GM18907 (cell line): ENCODE data around the gene MAP10.
"Not testable (repeated sequence)": the region's sequence is repeated elsewhere in the genome, so short reads cannot be mapped to it uniquely, and the experiment has no call there.

Experiments
- ATAC-seq: cut with Tn5 transposase; IDR thresholded peaks from one replicate; pipeline ENCODE4 v1.9.1; 2021; ENCODE audit warnings: mild to moderate bottlenecking, moderate library complexity; ENCODE audit not compliant: unreplicated experiment

Gene MAP10, protein sequence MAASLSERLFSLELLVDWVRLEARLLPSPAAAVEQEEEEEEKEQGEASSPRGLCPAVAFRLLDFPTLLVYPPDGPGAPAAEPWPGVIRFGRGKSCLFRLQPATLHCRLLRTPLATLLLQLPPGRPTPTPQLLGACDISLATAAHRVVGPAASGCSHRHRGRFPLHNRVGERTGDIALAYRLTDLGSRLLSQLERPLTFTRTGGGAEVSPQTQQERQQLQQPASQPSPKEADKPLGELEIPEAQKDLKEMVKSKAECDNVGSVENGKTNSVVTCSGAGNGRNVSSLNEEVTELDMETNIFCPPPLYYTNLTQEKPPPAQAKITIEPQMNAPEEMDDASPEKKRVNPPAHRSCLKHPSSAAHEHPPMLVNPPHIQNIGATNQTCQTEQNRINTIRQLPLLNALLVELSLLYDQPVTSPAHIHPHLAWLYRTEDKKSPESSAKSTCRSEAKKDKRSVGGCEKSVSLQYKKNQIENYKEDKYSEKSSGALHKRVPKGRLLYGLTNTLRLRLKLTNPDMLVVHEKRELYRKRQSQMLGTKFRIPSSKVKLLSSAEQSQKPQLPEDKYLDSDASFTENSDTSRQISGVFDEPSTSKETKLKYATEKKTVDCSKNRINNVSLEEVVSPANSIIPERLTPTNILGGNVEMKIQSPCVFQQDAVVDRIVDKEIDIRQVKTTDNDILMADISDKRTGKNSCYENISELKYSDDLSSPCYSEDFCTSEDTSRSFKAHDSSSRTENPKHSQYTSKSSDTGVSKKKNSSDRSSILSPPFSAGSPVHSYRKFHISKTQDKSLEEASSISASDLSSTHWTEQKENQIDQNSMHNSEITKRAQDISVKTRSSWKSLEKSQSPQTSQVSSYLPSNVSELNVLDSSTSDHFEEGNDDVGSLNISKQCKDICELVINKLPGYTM

DNA sequence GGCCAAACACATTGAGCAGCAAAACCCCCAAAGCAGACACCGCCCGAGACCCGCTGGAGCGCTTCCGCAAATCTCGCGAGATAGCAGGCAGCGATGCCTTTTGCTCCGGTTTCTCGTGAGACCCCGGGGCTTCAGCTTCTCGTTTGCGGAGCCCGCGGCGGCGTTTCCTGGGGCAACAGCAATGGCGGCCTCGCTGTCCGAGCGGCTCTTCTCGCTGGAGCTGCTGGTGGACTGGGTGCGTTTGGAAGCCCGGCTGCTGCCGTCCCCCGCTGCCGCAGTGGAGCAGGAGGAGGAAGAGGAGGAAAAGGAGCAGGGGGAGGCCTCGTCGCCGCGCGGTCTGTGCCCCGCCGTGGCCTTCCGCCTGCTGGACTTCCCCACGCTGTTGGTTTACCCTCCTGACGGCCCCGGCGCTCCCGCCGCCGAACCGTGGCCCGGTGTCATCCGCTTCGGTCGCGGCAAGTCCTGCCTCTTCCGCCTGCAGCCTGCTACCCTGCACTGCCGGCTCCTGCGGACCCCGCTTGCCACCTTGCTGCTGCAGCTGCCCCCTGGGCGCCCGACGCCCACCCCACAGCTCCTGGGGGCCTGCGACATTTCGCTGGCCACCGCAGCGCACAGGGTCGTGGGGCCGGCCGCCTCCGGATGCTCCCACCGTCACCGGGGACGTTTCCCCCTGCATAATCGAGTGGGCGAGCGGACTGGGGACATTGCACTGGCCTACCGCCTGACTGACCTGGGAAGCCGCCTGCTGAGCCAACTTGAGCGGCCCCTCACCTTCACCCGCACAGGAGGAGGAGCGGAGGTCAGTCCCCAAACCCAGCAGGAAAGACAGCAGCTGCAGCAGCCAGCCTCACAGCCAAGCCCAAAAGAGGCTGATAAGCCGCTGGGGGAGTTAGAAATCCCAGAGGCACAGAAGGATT, at the start of gene MAP10:
MAP10 (plus strand) TSS at position 148 of the 917 bp plus-strand sequence; CDS start at position 182, 34 bp downstream.
- ATAC-seq = peak; percentile 94

DNA sequence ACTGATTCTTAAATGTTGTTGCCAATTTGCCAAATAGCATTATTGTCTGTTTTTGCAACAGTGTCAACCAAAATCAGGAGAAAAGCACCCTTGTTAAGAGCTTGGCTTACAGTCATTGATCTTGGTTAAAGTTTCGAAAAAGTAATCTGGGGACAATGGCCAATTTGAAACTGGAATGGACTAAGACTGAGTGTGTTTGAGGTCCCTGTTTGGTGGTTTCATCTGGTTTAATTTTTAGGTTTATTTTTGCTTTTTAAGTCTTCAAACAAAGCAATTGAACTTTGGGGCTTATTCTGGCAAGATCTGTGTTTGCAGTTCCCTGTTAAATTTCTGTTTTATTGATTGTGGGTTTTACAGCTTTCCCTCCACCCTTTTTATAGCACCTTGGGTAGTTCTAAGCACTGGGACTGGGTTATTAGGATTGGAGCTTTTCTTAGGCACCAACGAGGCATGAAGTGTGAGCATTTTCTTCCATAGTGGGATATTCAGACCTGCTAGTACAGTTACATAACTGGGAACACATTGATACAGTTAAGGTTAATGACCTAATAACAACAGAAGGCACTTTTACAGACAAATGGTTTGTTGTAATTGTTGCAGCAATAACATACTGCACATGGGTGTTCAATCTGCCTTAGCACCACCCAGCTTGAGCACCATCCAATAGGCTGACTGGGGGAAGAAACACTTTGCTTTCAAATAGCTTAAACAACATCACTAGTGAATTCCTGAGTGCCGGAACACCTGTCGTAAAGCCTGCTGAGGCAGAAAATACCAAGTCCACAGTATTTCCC, 40.6 kb upstream of the MAP10 start:
- ATAC-seq = no peak

DNA sequence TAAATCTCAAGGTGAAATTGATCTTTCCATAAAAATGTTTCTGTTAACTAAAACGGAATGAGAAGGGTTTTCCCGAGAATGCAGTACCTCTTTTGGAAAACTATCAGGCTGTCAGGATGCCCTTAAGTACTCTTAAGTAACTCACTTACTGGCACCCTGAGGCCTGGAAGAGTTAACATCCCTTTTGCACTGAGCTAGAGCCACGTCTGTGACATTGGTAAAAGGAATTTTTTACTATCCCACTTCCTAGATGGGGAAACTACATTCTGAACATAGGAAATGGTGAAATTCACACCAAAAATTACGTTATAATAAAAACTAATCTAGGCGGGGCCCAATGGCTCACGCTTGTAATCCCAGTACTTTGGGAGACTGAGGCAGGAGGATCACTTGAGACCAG, 39.7 kb upstream of the MAP10 start:
- no peak for ATAC-seq

DNA sequence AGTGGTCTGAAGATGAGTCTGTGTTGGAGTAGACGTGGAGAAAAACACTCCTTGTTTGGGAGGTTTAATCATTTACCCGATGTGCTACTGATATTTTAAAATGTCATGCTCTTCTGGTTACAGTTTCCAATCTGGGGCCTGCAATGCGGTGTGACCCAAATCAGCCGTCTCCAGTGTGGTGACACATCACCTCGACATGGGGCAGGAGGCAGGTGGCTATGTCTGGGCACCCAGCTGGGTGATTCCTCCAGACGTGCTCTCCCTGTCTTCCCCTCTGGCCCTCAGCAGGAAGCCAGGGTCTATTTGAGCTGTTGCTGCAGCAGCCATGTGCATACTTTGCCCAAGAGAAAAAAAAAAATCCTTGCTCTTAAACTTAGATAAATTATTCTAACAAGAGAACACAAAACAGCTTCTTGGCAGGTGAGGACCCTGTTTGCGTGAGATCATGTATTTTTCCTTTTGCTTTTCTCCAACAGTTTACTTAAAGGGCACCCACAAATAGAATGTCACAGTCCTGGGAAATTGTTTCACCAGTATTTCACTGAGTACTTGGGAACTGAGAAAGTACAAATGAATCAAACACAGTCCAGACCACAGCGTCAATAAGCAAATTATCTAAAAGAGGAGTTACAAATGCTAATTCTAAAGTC, 38.9 kb upstream of the MAP10 start:
- ATAC-seq = no peak

DNA sequence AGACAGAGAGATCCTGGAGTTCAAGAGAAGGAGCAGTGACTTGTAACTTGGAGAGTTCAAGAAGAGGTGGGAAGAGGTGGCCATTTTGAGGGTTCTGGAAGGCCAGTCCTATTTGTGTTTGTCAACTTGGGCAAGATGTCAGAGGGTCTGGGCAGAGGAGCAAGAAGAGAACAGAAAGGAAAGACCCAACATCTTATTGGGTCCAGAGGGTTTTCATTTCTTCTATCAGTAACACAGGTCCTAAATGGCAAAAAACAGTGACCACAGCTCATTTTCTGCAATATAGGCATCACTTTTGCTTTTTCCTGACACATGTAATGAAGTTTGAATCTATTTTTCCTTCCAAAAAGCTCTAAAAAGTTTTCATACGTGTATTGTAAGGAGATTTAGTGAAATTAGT, 38.3 kb upstream of the MAP10 start:
- no peak for ATAC-seq

DNA sequence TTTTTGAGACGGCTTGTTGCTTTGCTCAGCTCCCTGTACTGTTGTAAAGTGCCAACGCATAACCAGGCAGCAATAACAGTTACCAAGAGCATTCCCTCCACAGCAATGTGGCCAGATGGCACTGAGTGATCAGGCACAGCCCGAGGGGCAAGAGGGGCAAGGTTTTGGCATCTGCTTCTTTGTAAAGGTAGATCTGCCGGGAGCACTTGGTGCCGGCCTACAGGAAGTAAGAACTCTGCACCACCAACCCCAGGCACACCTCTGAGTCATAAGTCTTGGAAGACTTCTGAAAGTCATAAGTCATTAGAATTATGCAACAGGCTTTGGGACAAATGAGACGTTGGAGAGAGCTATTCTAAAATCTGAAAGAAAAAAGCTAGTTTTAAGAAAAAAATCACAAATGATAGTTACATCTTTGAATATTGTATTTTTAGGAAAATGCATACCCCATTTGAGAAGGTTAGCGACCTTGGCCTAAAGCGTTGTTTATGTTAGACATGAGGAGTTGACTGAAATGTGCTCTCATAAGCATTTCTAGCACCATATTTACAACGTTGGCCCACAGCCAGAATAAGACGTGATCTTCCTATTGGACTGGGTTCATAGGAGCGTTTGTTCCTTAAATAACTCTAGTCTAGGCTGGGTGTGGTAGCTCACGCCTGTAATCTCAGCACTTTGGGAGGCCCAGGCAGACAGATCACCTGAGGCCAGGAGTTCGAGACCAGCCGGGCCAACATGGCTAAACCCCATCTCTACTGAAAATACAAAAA, 37.7 kb upstream of the MAP10 start:
- ATAC-seq = no peak

DNA sequence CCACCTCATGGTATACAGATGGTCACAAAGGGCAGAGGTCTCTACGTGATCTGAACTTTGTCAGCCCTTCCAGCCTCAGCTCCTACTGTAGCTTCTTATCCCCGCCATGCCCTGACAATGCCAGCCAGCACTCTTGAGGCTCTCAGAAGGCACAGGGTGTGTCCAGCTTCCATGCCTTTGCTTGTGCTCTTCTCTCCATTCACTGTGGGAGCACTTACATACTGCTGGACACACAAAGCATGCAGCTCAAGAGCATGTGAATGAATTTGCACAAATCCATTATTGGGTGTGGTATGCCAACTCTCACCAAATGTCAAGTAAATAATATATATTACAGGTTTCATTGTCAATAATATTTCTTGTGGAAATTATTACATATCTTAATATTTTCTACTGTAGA, 36.4 kb upstream of the MAP10 start:
- no peak for ATAC-seq

DNA sequence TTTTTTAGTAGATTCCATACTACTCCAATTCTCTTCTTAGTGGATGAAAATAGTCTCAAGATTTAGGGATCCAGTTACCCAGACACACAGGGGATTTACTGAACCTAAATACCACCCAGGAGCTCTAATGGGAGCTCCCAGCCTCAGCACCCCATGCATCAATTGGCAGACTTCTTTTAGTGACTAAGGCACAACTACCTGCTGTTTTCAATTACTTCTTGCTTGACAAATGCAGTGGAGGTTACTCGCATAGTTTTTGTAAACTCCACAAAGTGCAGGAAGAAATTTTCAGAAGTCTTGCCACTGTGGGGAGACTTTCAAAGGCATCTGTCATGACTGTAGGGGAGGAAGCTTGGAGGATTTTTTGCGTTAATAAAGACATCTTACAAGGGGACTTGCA, 35.5 kb upstream of the MAP10 start:
- no peak for ATAC-seq

DNA sequence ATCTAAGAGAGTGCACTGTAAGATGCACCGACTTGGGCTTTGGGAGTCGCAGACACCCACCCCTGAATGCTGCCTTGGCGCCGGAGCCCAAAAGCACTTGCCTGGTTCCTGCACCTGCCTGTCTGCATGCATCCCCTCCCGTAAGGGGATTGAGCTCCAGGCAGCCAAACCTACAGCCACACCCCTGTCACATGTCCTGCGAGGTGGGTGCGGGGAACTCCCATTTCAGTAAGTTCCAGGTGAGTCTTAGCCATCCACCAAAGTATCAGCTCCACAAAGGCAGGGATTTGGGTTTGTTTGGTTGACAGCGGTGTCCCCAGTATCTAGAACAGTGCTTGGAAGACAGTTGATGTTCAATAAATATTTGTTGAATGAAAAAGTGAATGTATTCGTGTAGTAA, 31.5 kb upstream of the MAP10 start:
- no peak for ATAC-seq

DNA sequence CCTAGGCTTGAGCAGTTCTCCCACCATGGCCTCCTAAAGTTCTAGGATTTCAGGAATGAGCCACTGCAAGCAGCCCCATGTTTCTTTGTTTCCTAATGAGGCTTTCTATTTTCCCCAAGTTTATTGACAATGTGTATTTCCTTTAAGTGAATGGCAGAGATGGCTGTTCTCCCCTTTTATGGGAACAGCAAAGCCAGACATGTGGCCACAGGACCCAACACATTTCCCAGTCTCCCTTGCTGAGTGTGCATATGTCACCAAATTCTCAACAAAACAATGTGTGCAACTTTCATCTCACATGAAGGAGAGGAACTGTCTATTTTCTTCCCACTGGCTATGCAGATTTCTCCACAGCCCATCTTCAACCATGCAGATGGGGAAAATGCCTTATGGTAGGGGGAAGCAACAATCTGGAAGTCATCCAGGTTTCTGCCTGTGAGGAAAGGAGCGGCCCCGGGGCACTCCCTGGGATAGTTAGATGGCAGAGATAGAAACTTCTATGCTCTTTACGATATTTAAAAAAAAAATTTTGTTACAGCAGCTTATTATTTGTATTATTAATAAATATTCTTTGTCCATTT, 28.6 kb upstream of the MAP10 start:
- no peak for ATAC-seq

DNA sequence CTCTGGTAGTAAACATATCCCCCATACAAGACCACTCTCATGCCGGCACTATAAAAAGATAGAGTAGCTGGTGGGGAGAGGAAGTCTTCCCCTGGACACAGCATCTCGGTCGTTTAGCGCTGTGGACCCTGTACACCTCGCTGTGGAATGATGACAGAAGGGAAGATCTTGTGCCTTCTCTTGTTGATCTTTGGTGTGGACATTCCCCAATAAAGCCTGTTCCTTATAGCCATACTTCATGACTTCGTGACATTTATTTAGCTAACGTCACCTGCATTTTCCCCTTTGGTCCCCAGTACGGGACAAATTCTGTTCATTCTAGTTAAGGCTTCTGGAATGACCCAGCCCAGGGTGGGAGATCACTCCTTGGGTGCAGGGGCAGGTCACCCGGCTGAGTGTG, 24.9 kb upstream of the MAP10 start:
- ATAC-seq = no peak

DNA sequence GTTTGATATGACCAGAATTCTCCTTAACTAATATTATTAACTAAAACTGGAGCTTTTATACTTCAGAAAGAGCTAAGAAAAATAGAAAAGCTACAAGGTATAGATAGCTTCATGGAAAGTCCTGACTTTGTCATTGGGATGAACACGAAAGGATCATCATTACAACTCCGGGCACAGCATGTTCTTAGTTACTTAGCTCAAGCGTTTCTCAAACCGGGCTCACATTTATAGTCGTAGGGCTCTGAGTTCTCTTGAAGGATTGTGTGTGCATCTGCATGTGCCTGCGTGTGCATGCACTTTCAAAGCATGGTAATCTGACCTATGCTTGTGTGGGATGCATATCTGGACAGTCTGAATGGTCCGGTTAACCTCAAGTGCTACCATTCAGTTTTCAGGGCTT, 20.4 kb upstream of the MAP10 start:
- no peak for ATAC-seq

DNA sequence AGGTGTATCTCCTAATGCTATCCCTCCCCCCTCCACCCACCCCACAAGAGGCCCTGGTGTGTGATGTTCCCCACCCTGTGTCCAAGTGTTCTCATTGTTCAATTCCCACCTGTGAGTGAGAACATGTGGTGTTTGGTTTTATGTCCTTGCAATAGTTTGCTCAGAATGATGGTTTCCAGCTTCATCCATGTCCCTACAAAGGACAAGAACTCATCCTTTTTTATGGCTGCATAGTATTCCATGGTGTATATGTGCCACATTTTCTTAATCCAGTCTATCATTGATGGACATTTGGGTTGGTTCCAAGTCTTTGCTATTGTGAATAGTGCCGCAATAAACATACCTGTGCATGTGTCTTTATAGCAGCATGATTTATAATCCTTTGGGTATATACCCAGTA, 19.6 kb upstream of the MAP10 start:
- ATAC-seq = not testable (repeated sequence)

DNA sequence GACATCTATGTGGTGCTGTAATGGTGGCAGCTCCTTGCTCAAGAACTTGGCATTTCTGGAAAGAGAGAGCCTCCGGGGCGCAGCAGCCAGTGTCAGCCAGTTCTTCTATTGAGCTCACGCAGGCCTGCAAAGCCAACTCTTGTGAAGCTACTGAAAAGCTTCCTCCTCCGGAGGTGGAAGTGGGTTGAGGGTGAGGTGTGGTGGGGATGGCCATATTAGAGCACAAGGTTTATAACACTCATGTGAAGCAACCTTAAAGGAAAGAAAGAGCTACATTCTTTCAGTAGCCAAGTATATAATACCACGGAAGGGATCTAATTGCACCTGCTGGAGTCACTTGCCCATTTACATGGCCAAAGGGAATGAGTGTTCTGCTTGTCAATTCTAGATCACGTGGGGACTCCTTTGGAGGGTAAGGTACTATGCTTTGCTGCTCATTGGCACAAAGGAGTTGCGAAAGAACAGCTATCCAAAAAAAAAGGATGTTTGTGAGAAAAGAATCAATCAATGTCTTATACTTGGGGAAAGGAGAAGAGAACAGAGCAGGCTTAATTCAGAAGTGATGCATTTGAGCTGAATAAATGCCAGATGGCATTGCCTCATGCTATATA, 18.3 kb upstream of the MAP10 start:
- ATAC-seq = no peak

DNA sequence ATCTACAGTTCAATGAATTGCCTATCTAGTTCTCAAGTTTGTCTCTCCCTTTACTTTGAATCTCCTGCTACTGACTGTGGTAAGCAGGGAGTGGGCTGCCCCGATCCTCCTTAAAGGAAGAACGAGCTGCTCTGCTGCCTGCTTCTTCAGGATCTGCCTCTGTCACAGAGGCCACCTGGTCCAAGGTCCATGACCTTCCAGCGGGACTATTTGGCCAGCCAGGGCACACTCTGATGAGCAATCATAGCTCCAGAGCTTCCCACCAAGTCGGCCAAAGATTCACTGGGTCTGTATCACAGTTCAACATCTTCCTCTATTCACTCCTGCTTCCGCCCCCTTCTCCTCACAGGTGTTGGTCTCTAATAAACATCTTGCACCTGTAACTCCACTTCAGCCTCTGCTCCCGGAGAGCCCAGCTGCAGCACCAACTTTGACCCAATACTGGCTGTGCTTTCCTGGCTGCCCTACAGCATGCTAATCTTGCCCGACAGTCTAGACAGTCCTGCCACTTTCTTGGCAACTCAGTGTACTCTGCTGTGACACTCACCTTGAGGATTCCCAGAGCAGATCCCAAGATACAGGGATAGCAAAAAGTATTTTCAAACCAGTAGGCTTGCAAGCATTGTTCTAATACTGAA, 16.9 kb upstream of the MAP10 start:
- ATAC-seq = no peak

DNA sequence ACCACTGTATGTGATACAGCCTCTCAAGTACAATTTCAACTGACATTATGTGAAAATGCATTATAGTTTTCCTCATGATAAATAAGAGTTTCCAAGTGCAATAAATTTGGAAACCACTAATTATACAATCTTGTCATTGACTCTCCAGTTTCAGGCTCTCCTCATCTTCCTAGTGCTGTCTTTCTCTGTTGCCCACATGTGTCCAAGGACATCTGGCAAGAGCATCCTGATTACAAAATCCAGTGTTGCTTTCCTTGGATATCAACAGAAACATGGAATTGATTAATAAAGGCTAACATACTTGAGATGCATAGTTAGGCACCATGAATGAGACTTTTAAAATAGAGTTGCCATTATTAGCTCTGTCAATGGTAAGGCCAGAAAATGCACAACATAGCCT, 15.6 kb upstream of the MAP10 start:
- ATAC-seq = no peak

DNA sequence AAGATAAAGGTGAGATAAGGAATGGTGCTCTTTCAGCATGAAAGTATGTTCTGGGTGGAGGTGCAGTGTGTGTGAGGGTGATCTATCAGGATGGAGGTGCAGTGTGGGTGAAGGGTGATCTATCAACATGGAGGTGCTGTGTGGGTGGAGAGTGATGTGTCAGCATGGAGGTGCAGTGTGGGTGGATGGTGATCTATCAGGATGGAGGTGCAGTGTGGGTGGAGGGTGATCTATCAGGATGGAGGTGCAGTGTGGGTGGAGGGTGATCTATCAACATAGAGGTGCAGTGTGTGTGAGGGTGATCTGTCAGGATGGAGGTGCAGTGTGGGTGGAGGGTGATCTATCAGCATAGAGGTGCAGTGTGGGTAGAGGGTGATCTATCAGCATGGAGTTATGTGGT, 12.3 kb upstream of the MAP10 start:
- ATAC-seq = no peak

DNA sequence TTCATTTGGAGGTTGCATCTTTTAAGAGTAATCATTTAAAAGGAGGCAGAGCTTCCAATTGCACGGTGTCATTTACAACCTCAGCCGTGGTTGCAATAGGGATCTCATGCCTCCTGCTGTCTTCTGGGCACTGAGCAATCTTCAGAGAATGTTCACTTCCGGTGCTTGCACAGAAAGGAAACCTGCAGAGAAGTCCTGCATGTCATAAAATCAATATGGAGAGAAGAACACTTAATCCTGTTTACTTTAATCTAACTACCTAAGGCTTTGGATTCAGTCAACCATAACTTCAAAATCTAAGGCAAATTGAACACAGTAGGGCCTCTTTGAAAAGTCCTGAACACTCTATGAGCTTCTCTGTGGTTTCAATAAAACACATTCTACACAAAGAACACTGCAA, 11.3 kb upstream of the MAP10 start:
- no peak for ATAC-seq
